ENCODE data around the gene OSBP2.

The OSBP2 gene

GRCh38 chr22:30869667-30870395 is 175.2 kb downstream of the OSBP2 start:
- DNase-seq (ENCODE audit: low read depth), result no peak

- DNase-seq (ENCODE audit: low read depth), result no peak
Measured at GRCh38 chr22:30870451-30871345, 176.0 kb downstream of the OSBP2 start.

- no peak for DNase-seq (ENCODE audit: low read depth)
Measured at GRCh38 chr22:30871391-30872284, 177.0 kb downstream of the OSBP2 start.

GRCh38 chr22:30872285-30873041 is 177.8 kb downstream of the OSBP2 start:
- no peak for DNase-seq (ENCODE audit: low read depth)

GRCh38 chr22:30873086-30873650 is 178.5 kb downstream of the OSBP2 start:
- DNase-seq (ENCODE audit: low read depth), result no peak

- no peak for DNase-seq (ENCODE audit: low read depth)
Measured at GRCh38 chr22:30873661-30874060, 179.0 kb downstream of the OSBP2 start.

- DNase-seq (ENCODE audit: low read depth), result no peak
Measured at GRCh38 chr22:30874431-30875370, 180.0 kb downstream of the OSBP2 start.

- no peak for DNase-seq (ENCODE audit: low read depth)
Measured at GRCh38 chr22:30875481-30876215, 181.0 kb downstream of the OSBP2 start.

- DNase-seq (ENCODE audit: low read depth), result no peak
Measured at GRCh38 chr22:30876221-30876751, 181.6 kb downstream of the OSBP2 start.

GRCh38 chr22:30876915-30877553 is 182.4 kb downstream of the OSBP2 start:
- no peak for DNase-seq (ENCODE audit: low read depth)

- no peak for DNase-seq (ENCODE audit: low read depth)
Measured at GRCh38 chr22:30877662-30878515, 183.2 kb downstream of the OSBP2 start.

GRCh38 chr22:30878516-30879414 is 184.1 kb downstream of the OSBP2 start:
- no peak for DNase-seq (ENCODE audit: low read depth)

- DNase-seq (ENCODE audit: low read depth), result no peak
Measured at GRCh38 chr22:30879415-30879797, 184.7 kb downstream of the OSBP2 start.

- DNase-seq (ENCODE audit: low read depth), result no peak
Measured at GRCh38 chr22:30880181-30880601, 185.5 kb downstream of the OSBP2 start.

- DNase-seq (ENCODE audit: low read depth), result no peak
Measured at GRCh38 chr22:30880847-30881246, 186.2 kb downstream of the OSBP2 start.
